ENCODE data around the gene NEGR1.

Gene NEGR1

DNA sequence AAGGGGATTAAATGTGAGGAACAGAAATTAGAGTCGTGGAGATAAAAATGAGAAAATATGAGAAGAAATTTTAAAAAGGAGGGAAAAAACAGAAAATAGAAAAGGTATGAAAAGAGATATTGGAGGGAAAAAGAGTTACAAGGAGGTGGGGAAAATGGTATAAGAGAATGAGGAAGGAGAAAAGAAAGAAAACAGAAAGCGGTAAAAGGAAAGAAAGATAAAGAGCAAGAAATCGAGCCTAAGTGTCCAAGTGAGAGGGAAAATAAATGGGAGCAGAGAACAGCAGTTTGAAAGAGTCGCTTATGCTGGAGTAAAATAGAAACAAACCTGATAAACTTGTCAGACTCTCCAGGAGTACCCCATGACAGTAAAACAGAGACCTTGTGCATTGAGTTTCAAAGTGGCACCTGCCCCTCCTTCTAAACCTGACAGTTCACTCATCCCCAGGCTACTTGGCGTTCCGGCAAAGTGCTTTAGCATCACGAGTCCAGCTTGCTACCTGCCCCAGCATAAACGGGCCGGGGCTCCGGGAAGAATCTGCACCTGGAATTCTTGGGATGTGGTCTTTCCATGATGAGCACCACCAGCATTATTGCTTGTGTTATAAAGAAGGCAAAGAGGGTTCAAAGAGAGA, 585 bp downstream of the NEGR1 start:
- in situ Hi-C loops (cut with HindIII; ENCODE audit: low sequenced_read_pairs) = no loop called here
- H3K4me3 ChIP-seq (ENCODE audit: low read depth, low read length) = peak overlapping the region; percentile 68
- DNase-seq (ENCODE audit: low read depth) = no peak

DNA sequence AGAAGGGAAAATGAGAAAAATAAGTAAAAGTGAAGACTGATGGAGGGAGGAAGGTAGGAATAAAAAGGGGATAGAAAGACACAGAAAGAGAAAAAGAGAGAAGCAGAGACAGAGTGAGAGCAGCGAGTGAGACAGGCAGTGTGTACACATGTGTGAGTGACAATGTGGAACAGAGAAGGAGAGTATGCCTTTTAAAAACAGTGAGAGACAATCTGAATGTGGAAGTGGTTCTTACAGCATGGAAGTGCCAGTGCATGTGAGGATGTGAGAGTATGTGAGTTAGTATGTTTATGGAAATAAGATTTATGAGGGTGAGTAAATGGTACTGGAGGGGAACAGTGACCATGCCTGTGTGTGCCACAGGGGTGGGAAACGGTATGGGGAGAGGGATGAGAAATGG, 1.2 kb downstream of the NEGR1 start:
- H3K4me3 ChIP-seq (ENCODE audit: low read depth, low read length) = peak overlapping the region; percentile 68
- no peak for DNase-seq (ENCODE audit: low read depth)
- no peak for TF ChIP-seq CTCF (IDR thresholded peaks at IDR 0.05; ENCODE audit: low read depth, low read length, missing control alignments)
- in situ Hi-C loops (cut with HindIII; ENCODE audit: low sequenced_read_pairs) = no loop called here

More for the DNA sequence above, 585 bp downstream of the NEGR1 start:
- no peak for TF ChIP-seq CTCF (IDR thresholded peaks at IDR 0.05; ENCODE audit: low read depth, low read length, missing control alignments)

GRCh38 chr1:72280711-72281110, 1.6 kb downstream of the NEGR1 start:
- DNase-seq (ENCODE audit: low read depth) = no peak
- in situ Hi-C loops (cut with HindIII; ENCODE audit: low sequenced_read_pairs) = no loop called here
- peak; percentile 6 for TF ChIP-seq CTCF (IDR thresholded peaks at IDR 0.05; ENCODE audit: low read depth, low read length, missing control alignments)
- H3K4me3 ChIP-seq (ENCODE audit: low read depth, low read length) = peak overlapping the region; percentile 68

DNA sequence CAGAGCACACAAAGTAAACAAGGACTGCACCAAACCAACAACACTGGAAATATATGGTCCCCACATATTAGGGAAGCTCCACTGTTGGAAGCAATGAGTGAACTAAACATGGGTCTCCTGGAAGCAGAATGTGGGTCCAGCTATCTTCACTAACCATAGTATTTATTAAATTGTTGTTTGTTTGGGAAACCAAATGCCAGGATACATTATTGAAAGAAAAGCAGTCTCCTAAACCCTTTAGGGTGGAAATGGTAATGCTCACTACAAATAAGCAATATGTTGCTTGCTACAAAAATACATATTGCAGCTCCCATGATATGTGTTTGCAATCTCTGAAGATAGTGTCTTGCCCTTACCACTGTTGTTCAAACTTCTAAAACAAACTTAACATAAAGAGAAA, 2.2 kb downstream of the NEGR1 start:
- DNase-seq (ENCODE audit: low read depth) = no peak
- no peak overlapping the region for H3K4me3 ChIP-seq (ENCODE audit: low read depth, low read length)
- in situ Hi-C loops (cut with HindIII; ENCODE audit: low sequenced_read_pairs) = no loop called here
- TF ChIP-seq CTCF (IDR thresholded peaks at IDR 0.05; ENCODE audit: low read depth, low read length, missing control alignments) = no peak

DNA sequence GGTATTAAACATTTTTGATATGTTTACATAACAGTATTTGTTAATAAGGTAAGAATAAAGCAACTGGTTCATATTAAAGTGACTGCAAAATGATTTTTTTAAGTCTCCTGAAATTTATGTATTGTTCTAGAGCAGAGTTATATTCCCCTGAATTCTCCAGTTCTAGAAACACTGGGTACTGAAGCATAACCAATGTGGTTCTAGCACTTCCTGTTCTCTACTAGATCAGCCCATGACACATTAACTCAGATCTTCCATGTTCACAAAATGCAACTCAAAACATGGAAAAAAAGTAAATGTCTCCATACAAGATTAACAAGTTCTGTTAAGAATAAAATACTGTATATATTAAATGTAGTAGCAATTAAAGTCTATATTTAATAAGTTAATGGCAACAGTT, 3.9 kb downstream of the NEGR1 start:
- DNase-seq (ENCODE audit: low read depth) = no peak
- H3K4me3 ChIP-seq (ENCODE audit: low read depth, low read length) = no peak overlapping the region
- in situ Hi-C loops (cut with HindIII; ENCODE audit: low sequenced_read_pairs) = no loop called here
- no peak for TF ChIP-seq CTCF (IDR thresholded peaks at IDR 0.05; ENCODE audit: low read depth, low read length, missing control alignments)

DNA sequence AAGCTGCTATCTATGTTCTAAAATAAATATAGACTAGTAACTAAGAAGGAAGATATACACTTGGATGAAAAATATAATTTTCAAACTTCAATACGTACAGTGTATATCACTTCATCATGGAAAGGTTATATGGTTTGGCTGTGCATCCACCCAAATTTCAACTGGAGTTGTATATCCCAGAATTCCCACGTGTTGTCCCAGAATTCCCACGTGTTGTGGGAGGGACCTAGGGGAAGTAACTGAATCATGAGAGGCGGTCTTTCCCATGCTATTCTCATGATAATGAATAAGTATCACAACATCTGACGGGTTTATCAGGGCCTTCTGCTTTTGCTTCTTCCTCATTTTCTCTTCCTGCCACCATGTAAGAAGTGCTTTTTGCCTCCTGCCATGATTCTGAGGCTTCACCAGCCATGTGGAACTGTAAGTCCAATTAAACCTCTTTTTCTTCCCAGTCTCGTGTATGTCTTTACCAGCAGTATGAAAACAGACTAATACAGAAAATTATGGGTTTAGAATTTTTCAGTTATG, 10.7 kb downstream of the NEGR1 start:
- no peak for DNase-seq (ENCODE audit: low read depth)
- in situ Hi-C loops (cut with HindIII; ENCODE audit: low sequenced_read_pairs) = no loop called here
- H3K4me3 ChIP-seq (ENCODE audit: low read depth, low read length) = no peak overlapping the region
- no peak for TF ChIP-seq CTCF (IDR thresholded peaks at IDR 0.05; ENCODE audit: low read depth, low read length, missing control alignments)
